ENCODE measurements around the gene USH1G. TPM values are rescaled to one million over a fixed set of nuclear protein-coding genes. Genes with fewer than 3 reads are reported as not detected.

The USH1G gene
- total RNA-seq, 1 experiment from 2014 or later: 0.48 TPM

DNA sequence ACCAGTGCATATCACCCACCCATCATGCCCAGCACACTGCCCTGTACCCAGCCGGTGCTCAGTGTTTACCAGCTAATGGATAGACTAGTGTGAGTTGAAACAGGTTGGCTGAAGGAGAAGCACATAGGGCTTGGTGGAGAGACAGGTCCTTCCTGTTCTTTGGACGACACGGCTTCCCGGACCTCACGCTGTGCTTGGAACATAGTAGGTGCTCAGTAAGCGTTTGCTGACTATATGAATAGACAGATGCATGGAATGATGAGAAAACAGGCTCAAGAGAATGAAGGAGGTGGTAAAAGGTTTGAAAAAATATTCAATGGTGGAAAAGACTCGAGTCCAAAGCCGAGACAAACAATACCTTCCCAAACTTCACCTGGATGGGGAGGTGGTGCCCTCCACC, 22.8 kb downstream of the USH1G start:
- Histone ChIP-seq H3K4me3 (ENCODE audit: low read depth, low read length) (no peak overlapping the region), H3K4me1 (no peaks in the 10 kb centered on the region; the same call in 1 of the 2 replicates), H3K9me3 (no peaks in the 10 kb centered on the region), H3K36me3 (ENCODE audit: control insufficient read depth, insufficient read depth, low read length) (no peaks in the 10 kb centered on the region), H3K27me3 (replicated peaks; ENCODE audit: control insufficient read depth, insufficient read depth, low read length) (no peaks in the 10 kb centered on the region)
- ChIA-PET CTCF (no interaction called here), POLR2A (no interaction called here)
- H3K27ac Mint-ChIP-seq (ENCODE audit: unreplicated experiment): no peak overlapping the region
- no peaks in the 10 kb centered on the region for H3K9me3 Mint-ChIP-seq (ENCODE audit: unreplicated experiment)
- DNase-seq: no peak
- no peaks in the 10 kb centered on the region for H3K36me3 Mint-ChIP-seq (ENCODE audit: insufficient read depth, unreplicated experiment)
- H3K4me1 Mint-ChIP-seq (ENCODE audit: low read depth, unreplicated experiment): no peaks in the 10 kb centered on the region
- H3K27me3 Mint-ChIP-seq (ENCODE audit: insufficient read depth, unreplicated experiment): peaks cover 9% of the 10 kb centered on the region
- TF ChIP-seq, protein P1, sequence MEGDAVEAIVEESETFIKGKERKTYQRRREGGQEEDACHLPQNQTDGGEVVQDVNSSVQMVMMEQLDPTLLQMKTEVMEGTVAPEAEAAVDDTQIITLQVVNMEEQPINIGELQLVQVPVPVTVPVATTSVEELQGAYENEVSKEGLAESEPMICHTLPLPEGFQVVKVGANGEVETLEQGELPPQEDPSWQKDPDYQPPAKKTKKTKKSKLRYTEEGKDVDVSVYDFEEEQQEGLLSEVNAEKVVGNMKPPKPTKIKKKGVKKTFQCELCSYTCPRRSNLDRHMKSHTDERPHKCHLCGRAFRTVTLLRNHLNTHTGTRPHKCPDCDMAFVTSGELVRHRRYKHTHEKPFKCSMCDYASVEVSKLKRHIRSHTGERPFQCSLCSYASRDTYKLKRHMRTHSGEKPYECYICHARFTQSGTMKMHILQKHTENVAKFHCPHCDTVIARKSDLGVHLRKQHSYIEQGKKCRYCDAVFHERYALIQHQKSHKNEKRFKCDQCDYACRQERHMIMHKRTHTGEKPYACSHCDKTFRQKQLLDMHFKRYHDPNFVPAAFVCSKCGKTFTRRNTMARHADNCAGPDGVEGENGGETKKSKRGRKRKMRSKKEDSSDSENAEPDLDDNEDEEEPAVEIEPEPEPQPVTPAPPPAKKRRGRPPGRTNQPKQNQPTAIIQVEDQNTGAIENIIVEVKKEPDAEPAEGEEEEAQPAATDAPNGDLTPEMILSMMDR (IDR thresholded peaks at IDR 0.05; ENCODE audit: insufficient read depth in 1 of 2, low read depth in 1 of 2, low read length in 1 of 2, severe bottlenecking in 1 of 2, unreplicated experiment in 1 of 2): no peak
- BruUV-seq (replicated peaks): no TSS peak
- intact Hi-C loops (cut with micrococcal nuclease; ENCODE audit: unreplicated experiment): no loop called here
- no peak overlapping the region for H3K4me3 Mint-ChIP-seq (ENCODE audit: unreplicated experiment)

DNA sequence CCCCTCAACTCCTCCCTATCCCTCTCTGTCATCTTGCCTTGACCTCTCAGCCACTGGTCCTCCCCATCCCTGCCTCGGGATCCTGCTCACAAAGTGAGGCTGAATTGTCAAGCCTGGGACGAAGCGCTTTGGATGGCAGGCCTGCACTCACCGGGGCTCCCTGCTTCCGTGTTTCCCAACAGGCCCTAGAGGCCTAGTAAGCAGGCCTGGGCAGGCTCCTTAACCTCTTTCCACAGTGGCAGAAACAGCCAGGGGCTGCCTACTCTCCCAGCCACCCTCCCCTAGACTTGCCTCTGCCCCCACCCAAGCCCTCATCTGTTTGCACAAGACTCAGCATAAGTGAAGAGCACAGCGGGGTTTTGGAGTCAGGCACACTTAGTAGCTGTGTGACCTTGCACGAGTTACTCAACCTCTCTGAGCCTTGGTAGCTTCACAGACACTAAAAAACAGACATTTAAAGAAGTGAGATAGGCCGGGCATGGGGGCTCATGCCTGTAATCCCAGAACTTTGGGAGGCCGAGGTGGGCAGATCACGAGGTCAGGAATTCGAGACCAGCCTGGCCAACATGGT, 24.6 kb downstream of the USH1G start:
- BruUV-seq (replicated peaks): no TSS peak
- no peak for DNase-seq
- H3K36me3 ChIP-seq (ENCODE audit: control insufficient read depth, insufficient read depth, low read length): no peaks in the 10 kb centered on the region
- Mint-ChIP-seq H3K9me3 (ENCODE audit: unreplicated experiment) (no peaks in the 10 kb centered on the region), H3K4me1 (ENCODE audit: low read depth, unreplicated experiment) (peaks cover 9% of the 10 kb centered on the region), H3K36me3 (ENCODE audit: insufficient read depth, unreplicated experiment) (no peaks in the 10 kb centered on the region), H3K27ac (ENCODE audit: unreplicated experiment) (no peak overlapping the region), H3K27me3 (ENCODE audit: insufficient read depth, unreplicated experiment) (peaks cover 9% of the 10 kb centered on the region), H3K4me3 (ENCODE audit: unreplicated experiment) (no peak overlapping the region)
- H3K4me1 ChIP-seq: no peaks in the 10 kb centered on the region; the same call in 1 of the 2 replicates
- intact Hi-C loops (cut with micrococcal nuclease; ENCODE audit: unreplicated experiment): no loop called here
- H3K4me3 ChIP-seq (ENCODE audit: low read depth, low read length): no peak overlapping the region
- TF ChIP-seq, protein P1 (IDR thresholded peaks at IDR 0.05; ENCODE audit: insufficient read depth in 1 of 2, low read depth in 1 of 2, low read length in 1 of 2, severe bottlenecking in 1 of 2, unreplicated experiment in 1 of 2): no peak
- CTCF ChIA-PET: interaction anchor here (1.1 kb wide), 1 partner anchor 62 kb away, joined by 3 read pairs; no protein-coding TSS in a partner anchor
- no peaks in the 10 kb centered on the region for H3K9me3 ChIP-seq
- H3K27me3 ChIP-seq (replicated peaks; ENCODE audit: control insufficient read depth, insufficient read depth, low read length): no peaks in the 10 kb centered on the region
- POLR2A ChIA-PET: interaction anchor here (1.2 kb wide), 1 partner anchor 25 kb away, joined by 3 read pairs; the partner anchor contains the start of gene FDXR

- DNase-seq: no peak
- POLR2A ChIA-PET: interaction anchor here (1.0 to 1.3 kb wide), 2 partner anchors 21 to 42 kb away, joined by 3 read pairs; partner anchors contain the start of gene FDXR
Measured at GRCh38 chr17:74893936-74894671, 29.0 kb downstream of the USH1G start.

More at GRCh38 chr17:74893936-74894671, 29.0 kb downstream of the USH1G start:
- TF ChIP-seq, protein P1 (IDR thresholded peaks at IDR 0.05; ENCODE audit: insufficient read depth in 1 of 2, low read depth in 1 of 2, low read length in 1 of 2, severe bottlenecking in 1 of 2, unreplicated experiment in 1 of 2): no peak
- Histone ChIP-seq H3K4me1 (peaks cover 5% of the 10 kb centered on the region; the same call in 1 of the 2 replicates), H3K36me3 (ENCODE audit: control insufficient read depth, insufficient read depth, low read length) (no peaks in the 10 kb centered on the region), H3K4me3 (ENCODE audit: low read depth, low read length) (peak overlapping the region; percentile 58), H3K27me3 (replicated peaks; ENCODE audit: control insufficient read depth, insufficient read depth, low read length) (no peaks in the 10 kb centered on the region), H3K9me3 (no peaks in the 10 kb centered on the region)
- intact Hi-C loops (cut with micrococcal nuclease; ENCODE audit: unreplicated experiment): no loop called here
- peaks cover 6% of the 10 kb centered on the region for H3K27me3 Mint-ChIP-seq (ENCODE audit: insufficient read depth, unreplicated experiment)
- no peaks in the 10 kb centered on the region for H3K9me3 Mint-ChIP-seq (ENCODE audit: unreplicated experiment)
- H3K4me3 Mint-ChIP-seq (ENCODE audit: unreplicated experiment): peak overlapping the region; percentile 73
- H3K36me3 Mint-ChIP-seq (ENCODE audit: insufficient read depth, unreplicated experiment): no peaks in the 10 kb centered on the region
- H3K27ac Mint-ChIP-seq (ENCODE audit: unreplicated experiment): no peak overlapping the region
- no TSS peak for BruUV-seq (replicated peaks)
- peaks cover 9% of the 10 kb centered on the region for H3K4me1 Mint-ChIP-seq (ENCODE audit: low read depth, unreplicated experiment)
- CTCF ChIA-PET: interaction anchor here (1.4 kb wide), 1 partner anchor 64 kb away, joined by 10 read pairs; no protein-coding TSS in a partner anchor

All from Caco-2 (cell line).